GM23338 (cell line): ENCODE data around the gene TTC13.

Source experiments
- CREB1 ChIP-seq: fragments of 250-450 bp; sonication (Bioruptor Pico); IDR thresholded peaks from 2 replicates; pipeline ENCODE4 v1.5.0; 2020; ENCODE audit warnings: low read depth, mild to moderate bottlenecking, moderate library complexity
- EZH2 ChIP-seq: fragments of 200-600 bp; sonication (generic); IDR thresholded peaks from one replicate; pipeline ENCODE4 v1.8.0; 2017; ENCODE audit warnings: antibody characterized with exemption, mild to moderate bottlenecking, low read depth; ENCODE audit not compliant: unreplicated experiment
- EZH2phosphoT487 ChIP-seq: fragments of 200-600 bp; sonication (generic); IDR thresholded peaks from one replicate; pipeline ENCODE4 v1.8.1; 2018; ENCODE audit warnings: antibody characterized with exemption; ENCODE audit not compliant: unreplicated experiment
- POLR2AphosphoS5 ChIP-seq: IDR thresholded peaks from 2 replicates; pipeline ENCODE4 v1.6.1; 2016; ENCODE audit warnings: antibody characterized with exemption, low read depth
- TF ChIP-seq, protein P1 (sequence below), 2 experiments: fragments of 200-600 bp in 1 of 2; sonication (generic) in 1 of 2; conservative IDR thresholded peaks; 2 replicates each; pipeline versions ENCODE4 v1.5.1 to v1.6.1; 2016 to 2017; ENCODE audit warnings: antibody characterized with exemption in 2 of 2, low read depth in 2 of 2, mild to moderate bottlenecking in 2 of 2, moderate library complexity in 1 of 2
- TF ChIP-seq, protein P2 (sequence below): fragments of 250-450 bp; sonication (Bioruptor Pico); IDR thresholded peaks from 2 replicates; pipeline ENCODE4 v1.5.0; 2020; ENCODE audit warnings: mild to moderate bottlenecking, moderate library complexity
- TF ChIP-seq, protein P3 (sequence below): IDR thresholded peaks from one replicate; pipeline ENCODE4 v1.6.1; 2018; ENCODE audit warnings: antibody characterized with exemption; ENCODE audit not compliant: unreplicated experiment
- TF ChIP-seq, protein P4 (sequence below): IDR thresholded peaks from 2 replicates; pipeline ENCODE4 v1.6.1; 2016; ENCODE audit warnings: antibody characterized with exemption

DNA sequence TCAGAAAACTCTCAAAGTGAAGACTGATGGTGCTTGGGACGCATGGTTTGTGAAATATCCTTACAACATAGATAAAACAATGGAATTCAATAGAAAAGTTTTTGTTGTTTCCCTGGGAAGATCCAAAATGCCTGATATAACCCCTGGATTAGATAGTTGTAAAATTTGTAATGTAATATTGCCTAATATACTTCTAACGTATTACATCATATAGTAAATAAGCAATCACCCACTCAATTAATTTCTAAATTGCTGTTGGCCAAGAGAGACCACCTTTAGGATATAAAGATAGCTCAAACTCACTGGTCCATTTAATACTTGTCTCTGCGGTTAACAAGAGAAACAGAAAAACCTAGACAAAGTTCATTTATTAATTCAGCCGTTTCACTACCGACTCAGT is 42.2 kb downstream of the TTC13 start:
- TF ChIP-seq, protein P1, sequence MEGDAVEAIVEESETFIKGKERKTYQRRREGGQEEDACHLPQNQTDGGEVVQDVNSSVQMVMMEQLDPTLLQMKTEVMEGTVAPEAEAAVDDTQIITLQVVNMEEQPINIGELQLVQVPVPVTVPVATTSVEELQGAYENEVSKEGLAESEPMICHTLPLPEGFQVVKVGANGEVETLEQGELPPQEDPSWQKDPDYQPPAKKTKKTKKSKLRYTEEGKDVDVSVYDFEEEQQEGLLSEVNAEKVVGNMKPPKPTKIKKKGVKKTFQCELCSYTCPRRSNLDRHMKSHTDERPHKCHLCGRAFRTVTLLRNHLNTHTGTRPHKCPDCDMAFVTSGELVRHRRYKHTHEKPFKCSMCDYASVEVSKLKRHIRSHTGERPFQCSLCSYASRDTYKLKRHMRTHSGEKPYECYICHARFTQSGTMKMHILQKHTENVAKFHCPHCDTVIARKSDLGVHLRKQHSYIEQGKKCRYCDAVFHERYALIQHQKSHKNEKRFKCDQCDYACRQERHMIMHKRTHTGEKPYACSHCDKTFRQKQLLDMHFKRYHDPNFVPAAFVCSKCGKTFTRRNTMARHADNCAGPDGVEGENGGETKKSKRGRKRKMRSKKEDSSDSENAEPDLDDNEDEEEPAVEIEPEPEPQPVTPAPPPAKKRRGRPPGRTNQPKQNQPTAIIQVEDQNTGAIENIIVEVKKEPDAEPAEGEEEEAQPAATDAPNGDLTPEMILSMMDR (conservative IDR thresholded peaks at IDR 0.05; ENCODE audit: low read depth in 2 of 2) = no peak
- no peak for TF ChIP-seq EZH2
- TF ChIP-seq, protein P2, sequence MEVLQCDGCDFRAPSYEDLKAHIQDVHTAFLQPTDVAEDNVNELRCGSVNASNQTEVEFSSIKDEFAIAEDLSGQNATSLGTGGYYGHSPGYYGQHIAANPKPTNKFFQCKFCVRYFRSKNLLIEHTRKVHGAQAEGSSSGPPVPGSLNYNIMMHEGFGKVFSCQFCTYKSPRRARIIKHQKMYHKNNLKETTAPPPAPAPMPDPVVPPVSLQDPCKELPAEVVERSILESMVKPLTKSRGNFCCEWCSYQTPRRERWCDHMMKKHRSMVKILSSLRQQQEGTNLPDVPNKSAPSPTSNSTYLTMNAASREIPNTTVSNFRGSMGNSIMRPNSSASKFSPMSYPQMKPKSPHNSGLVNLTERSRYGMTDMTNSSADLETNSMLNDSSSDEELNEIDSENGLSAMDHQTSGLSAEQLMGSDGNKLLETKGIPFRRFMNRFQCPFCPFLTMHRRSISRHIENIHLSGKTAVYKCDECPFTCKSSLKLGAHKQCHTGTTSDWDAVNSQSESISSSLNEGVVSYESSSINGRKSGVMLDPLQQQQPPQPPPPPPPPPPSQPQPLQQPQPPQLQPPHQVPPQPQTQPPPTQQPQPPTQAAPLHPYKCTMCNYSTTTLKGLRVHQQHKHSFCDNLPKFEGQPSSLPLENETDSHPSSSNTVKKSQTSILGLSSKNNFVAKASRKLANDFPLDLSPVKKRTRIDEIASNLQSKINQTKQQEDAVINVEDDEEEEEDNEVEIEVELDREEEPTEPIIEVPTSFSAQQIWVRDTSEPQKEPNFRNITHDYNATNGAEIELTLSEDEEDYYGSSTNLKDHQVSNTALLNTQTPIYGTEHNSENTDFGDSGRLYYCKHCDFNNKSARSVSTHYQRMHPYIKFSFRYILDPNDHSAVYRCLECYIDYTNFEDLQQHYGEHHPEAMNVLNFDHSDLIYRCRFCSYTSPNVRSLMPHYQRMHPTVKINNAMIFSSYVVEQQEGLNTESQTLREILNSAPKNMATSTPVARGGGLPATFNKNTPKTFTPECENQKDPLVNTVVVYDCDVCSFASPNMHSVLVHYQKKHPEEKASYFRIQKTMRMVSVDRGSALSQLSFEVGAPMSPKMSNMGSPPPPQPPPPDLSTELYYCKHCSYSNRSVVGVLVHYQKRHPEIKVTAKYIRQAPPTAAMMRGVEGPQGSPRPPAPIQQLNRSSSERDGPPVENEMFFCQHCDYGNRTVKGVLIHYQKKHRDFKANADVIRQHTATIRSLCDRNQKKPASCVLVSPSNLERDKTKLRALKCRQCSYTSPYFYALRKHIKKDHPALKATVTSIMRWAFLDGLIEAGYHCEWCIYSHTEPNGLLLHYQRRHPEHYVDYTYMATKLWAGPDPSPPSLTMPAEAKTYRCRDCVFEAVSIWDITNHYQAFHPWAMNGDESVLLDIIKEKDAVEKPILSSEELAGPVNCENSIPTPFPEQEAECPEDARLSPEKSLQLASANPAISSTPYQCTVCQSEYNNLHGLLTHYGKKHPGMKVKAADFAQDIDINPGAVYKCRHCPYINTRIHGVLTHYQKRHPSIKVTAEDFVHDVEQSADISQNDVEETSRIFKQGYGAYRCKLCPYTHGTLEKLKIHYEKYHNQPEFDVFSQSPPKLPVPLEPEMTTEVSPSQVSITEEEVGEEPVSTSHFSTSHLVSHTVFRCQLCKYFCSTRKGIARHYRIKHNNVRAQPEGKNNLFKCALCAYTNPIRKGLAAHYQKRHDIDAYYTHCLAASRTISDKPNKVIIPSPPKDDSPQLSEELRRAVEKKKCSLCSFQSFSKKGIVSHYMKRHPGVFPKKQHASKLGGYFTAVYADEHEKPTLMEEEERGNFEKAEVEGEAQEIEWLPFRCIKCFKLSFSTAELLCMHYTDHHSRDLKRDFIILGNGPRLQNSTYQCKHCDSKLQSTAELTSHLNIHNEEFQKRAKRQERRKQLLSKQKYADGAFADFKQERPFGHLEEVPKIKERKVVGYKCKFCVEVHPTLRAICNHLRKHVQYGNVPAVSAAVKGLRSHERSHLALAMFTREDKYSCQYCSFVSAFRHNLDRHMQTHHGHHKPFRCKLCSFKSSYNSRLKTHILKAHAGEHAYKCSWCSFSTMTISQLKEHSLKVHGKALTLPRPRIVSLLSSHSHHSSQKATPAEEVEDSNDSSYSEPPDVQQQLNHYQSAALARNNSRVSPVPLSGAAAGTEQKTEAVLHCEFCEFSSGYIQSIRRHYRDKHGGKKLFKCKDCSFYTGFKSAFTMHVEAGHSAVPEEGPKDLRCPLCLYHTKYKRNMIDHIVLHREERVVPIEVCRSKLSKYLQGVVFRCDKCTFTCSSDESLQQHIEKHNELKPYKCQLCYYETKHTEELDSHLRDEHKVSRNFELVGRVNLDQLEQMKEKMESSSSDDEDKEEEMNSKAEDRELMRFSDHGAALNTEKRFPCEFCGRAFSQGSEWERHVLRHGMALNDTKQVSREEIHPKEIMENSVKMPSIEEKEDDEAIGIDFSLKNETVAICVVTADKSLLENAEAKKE = no peak
- TF ChIP-seq, protein P3, sequence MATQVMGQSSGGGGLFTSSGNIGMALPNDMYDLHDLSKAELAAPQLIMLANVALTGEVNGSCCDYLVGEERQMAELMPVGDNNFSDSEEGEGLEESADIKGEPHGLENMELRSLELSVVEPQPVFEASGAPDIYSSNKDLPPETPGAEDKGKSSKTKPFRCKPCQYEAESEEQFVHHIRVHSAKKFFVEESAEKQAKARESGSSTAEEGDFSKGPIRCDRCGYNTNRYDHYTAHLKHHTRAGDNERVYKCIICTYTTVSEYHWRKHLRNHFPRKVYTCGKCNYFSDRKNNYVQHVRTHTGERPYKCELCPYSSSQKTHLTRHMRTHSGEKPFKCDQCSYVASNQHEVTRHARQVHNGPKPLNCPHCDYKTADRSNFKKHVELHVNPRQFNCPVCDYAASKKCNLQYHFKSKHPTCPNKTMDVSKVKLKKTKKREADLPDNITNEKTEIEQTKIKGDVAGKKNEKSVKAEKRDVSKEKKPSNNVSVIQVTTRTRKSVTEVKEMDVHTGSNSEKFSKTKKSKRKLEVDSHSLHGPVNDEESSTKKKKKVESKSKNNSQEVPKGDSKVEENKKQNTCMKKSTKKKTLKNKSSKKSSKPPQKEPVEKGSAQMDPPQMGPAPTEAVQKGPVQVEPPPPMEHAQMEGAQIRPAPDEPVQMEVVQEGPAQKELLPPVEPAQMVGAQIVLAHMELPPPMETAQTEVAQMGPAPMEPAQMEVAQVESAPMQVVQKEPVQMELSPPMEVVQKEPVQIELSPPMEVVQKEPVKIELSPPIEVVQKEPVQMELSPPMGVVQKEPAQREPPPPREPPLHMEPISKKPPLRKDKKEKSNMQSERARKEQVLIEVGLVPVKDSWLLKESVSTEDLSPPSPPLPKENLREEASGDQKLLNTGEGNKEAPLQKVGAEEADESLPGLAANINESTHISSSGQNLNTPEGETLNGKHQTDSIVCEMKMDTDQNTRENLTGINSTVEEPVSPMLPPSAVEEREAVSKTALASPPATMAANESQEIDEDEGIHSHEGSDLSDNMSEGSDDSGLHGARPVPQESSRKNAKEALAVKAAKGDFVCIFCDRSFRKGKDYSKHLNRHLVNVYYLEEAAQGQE = no peak
- no peak for TF ChIP-seq POLR2AphosphoS5
- TF ChIP-seq EZH2phosphoT487 = no peak
- no peak for TF ChIP-seq CREB1 (CRISPR knock-in tag)
- TF ChIP-seq, protein P4, sequence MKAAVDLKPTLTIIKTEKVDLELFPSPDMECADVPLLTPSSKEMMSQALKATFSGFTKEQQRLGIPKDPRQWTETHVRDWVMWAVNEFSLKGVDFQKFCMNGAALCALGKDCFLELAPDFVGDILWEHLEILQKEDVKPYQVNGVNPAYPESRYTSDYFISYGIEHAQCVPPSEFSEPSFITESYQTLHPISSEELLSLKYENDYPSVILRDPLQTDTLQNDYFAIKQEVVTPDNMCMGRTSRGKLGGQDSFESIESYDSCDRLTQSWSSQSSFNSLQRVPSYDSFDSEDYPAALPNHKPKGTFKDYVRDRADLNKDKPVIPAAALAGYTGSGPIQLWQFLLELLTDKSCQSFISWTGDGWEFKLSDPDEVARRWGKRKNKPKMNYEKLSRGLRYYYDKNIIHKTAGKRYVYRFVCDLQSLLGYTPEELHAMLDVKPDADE = no peak
